Breast epithelium (tissue), 4 donors: ENCODE measurements around the gene WDR43. TPM values are rescaled to one million over a fixed set of nuclear protein-coding genes. Genes with fewer than 3 reads are reported as not detected.

Experiments
- DNase-seq, 2 donors: peaks; one replicate each; pipeline ENCODE4 v3.0.0-alpha.2; 2019; ENCODE audit warnings: low spot score in 2 of 2
- H3K27ac ChIP-seq, 2 donors: fragments of 200-600 bp; sonication (generic) in 1 of 2; one replicate each; pipeline ENCODE4 v1.5.1; 2016 to 2019; ENCODE audit warnings: mild to moderate bottlenecking in 1 of 2
- H3K27me3 ChIP-seq, 2 donors: fragments of 200-600 bp; sonication (generic) in 1 of 2; one replicate each; pipeline versions ENCODE4 v1.5.1 to v1.6.0; 2017 to 2019; ENCODE audit warnings: control low read depth in 1 of 2, mild to moderate bottlenecking in 1 of 2
- H3K36me3 ChIP-seq: fragments of 200-600 bp; one replicate; pipeline ENCODE4 v1.5.1; 2019
- H3K4me1 ChIP-seq, 2 donors: fragments of 200-600 bp; sonication (generic); one replicate each; pipeline ENCODE4 v1.5.1; 2016 to 2019; ENCODE audit warnings: control low read depth in 1 of 2
- H3K4me3 ChIP-seq, 3 donors: fragments of 200-600 bp; sonication (generic); 1 replicate in 2 of 3; 2 replicates in 1 of 3; pipeline ENCODE4 v1.5.1; 2016 to 2019; ENCODE audit warnings: mild to moderate bottlenecking in 3 of 3, moderate library complexity in 2 of 3
- H3K9me3 ChIP-seq, 2 donors: fragments of 200-600 bp; sonication (generic) in 1 of 2; one replicate each; pipeline ENCODE4 v1.5.1; 2016 to 2019; ENCODE audit warnings: control low read depth in 1 of 2
- POLR2A ChIP-seq: fragments of 450-650 bp; IDR thresholded peaks from one replicate; pipeline ENCODE4 v1.6.1; 2016; ENCODE audit warnings: antibody characterized with exemption, mild to moderate bottlenecking, moderate library complexity
- POLR2AphosphoS5 ChIP-seq, 3 donors: sonication (generic); formaldehyde crosslinking; IDR thresholded peaks; one replicate each; pipeline ENCODE4 v1.6.1; 2017; ENCODE audit warnings: antibody characterized with exemption in 3 of 3
- intact Hi-C: fragments of 100-400 bp; cut with DNase I; formaldehyde crosslinking; loops from one replicate; pipeline ENCODE4 v1.15.1; 2023; ENCODE audit warnings: low total_unique reads
- total RNA-seq, 3 donors: library from RNA; depleted of rRNA; stranded (reverse); fragments of >200 nt; gene quantifications; one replicate each; pipeline ENCODE4 v1.1.0, GENCODE V29; 2016
- TF ChIP-seq, protein P1 (sequence below), 3 donors: fragments of 450-650 bp; IDR thresholded peaks; one replicate each; pipeline ENCODE4 v1.5.1; 2016 to 2017; ENCODE audit warnings: antibody characterized with exemption in 3 of 3, mild to moderate bottlenecking in 3 of 3, moderate library complexity in 3 of 3

Gene WDR43
- total RNA-seq, 3 donors from 2014 or later, result 55.1 to 67.8 (median 64.5) TPM

DNA sequence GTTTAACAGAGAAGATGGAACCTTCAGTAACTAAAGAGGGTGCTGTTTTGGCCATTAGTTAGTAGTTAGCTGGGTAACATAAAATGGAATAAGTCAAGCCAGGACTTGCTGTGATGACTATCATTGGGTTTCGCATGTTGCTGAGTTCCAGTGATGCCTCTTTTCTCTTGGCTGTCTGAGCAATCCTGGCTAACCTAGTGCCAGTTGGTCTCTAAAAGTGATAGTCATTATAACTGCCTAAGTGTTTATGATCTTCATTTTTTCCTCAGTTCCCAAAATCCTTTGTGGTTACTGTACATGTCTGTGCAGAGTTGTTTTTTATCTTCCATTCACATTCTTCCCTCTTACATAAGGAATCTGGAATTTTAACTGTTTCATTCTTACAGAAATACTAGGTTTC lies 33.4 kb downstream of the WDR43 start:
- Histone ChIP-seq H3K4me1 (no peaks in the 10 kb centered on the region), H3K27ac (no peak overlapping the region), H3K36me3 (peaks cover 3% of the 10 kb centered on the region), H3K27me3 (no peaks in the 10 kb centered on the region), H3K4me3 (no peak overlapping the region), H3K9me3 (no peaks in the 10 kb centered on the region)
- no peak for DNase-seq
- no peak for TF ChIP-seq POLR2AphosphoS5 (IDR thresholded peaks at IDR 0.05)
- TF ChIP-seq POLR2A, result no peak
- TF ChIP-seq, protein P1, sequence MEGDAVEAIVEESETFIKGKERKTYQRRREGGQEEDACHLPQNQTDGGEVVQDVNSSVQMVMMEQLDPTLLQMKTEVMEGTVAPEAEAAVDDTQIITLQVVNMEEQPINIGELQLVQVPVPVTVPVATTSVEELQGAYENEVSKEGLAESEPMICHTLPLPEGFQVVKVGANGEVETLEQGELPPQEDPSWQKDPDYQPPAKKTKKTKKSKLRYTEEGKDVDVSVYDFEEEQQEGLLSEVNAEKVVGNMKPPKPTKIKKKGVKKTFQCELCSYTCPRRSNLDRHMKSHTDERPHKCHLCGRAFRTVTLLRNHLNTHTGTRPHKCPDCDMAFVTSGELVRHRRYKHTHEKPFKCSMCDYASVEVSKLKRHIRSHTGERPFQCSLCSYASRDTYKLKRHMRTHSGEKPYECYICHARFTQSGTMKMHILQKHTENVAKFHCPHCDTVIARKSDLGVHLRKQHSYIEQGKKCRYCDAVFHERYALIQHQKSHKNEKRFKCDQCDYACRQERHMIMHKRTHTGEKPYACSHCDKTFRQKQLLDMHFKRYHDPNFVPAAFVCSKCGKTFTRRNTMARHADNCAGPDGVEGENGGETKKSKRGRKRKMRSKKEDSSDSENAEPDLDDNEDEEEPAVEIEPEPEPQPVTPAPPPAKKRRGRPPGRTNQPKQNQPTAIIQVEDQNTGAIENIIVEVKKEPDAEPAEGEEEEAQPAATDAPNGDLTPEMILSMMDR (IDR thresholded peaks at IDR 0.05), result no peak
- intact Hi-C loops, result no loop called here

DNA sequence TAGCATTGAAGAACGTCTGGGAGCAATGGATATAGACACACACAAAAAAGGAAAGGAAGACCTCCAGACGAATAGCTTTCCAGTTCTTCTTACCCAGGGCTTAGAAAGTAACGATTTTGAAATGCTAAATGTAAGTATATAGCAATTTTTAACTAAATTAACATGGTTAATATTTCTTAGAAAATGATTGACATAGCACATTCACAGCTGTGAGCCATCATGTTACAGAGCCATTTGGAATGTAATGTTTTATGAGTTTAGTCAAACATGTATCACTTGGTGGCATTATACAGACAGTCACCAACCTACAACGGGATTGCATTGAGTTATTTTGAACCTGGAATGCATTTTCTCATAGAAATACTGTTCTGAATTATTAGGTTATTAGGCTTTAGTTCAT lies 35.1 kb downstream of the WDR43 start:
- H3K27me3 ChIP-seq, result no peaks in the 10 kb centered on the region
- no peaks in the 10 kb centered on the region for H3K4me1 ChIP-seq
- DNase-seq, result no peak
- no peaks in the 10 kb centered on the region for H3K9me3 ChIP-seq
- no peak overlapping the region for H3K27ac ChIP-seq
- intact Hi-C loops, result no loop called here
- TF ChIP-seq POLR2A, result no peak
- H3K4me3 ChIP-seq, result no peak overlapping the region
- peaks cover 3% of the 10 kb centered on the region for H3K36me3 ChIP-seq

DNA sequence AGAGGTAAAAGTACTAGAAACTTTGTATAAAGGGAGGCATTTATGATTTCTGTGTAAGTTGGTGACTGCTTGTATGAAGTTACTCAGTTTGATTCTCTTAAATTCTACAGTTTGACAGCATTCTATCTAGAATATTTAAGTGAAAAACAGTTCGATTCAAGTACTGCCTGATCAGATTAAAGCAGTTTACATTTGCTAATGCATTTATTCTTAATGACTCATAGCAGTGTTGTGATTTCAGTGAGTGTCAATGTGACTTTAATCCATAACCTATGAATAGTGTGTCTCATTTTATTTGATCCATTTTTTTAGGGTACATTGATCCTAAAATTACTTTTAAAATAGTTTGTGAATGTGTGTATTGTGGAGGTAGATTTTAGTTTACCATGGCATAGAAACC lies 35.7 kb downstream of the WDR43 start:
- intact Hi-C loops, result no loop called here
- TF ChIP-seq POLR2A (no peak), POLR2AphosphoS5 (IDR thresholded peaks at IDR 0.05) (no peak)
- TF ChIP-seq, protein P1 (IDR thresholded peaks at IDR 0.05), result no peak
- peaks cover 3% of the 10 kb centered on the region for H3K36me3 ChIP-seq

DNA sequence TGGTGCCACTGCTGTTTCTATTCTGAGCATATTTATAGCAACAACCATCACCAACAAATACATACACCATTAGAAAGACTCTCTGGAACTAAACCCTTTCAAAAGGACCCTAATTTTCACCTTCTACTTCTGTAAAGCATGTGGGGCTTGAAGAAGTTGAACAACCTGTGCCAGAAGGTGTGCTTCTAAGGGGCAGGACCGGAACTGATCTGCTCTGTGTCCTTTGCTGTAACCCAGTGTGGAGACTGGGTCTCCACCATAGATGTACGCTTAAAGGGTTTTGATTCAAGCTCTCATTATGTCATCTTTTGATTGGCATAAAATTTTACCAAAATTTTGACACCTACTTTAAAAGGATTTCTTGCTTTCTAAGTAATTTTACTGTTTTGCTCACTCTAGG lies 40.3 kb downstream of the WDR43 start:
- no peak overlapping the region for H3K27ac ChIP-seq
- intact Hi-C loops, result loop anchor here (5.0 kb wide), 1 partner anchor 263 kb away; no protein-coding TSS in a partner anchor
- H3K4me3 ChIP-seq, result no peak overlapping the region
- TF ChIP-seq, protein P1 (IDR thresholded peaks at IDR 0.05), result no peak
- no peak for TF ChIP-seq POLR2AphosphoS5 (IDR thresholded peaks at IDR 0.05)
- no peak for TF ChIP-seq POLR2A
- no peaks in the 10 kb centered on the region for H3K4me1 ChIP-seq
- DNase-seq, result no peak
- no peaks in the 10 kb centered on the region for H3K9me3 ChIP-seq
- no peaks in the 10 kb centered on the region for H3K27me3 ChIP-seq
- H3K36me3 ChIP-seq, result peaks cover 1% of the 10 kb centered on the region

More for the DNA sequence above, 35.7 kb downstream of the WDR43 start:
- no peaks in the 10 kb centered on the region for H3K9me3 ChIP-seq
- no peak for DNase-seq
- H3K4me3 ChIP-seq, result no peak overlapping the region
- H3K4me1 ChIP-seq, result no peaks in the 10 kb centered on the region
- H3K27me3 ChIP-seq, result no peaks in the 10 kb centered on the region
- no peak overlapping the region for H3K27ac ChIP-seq

DNA sequence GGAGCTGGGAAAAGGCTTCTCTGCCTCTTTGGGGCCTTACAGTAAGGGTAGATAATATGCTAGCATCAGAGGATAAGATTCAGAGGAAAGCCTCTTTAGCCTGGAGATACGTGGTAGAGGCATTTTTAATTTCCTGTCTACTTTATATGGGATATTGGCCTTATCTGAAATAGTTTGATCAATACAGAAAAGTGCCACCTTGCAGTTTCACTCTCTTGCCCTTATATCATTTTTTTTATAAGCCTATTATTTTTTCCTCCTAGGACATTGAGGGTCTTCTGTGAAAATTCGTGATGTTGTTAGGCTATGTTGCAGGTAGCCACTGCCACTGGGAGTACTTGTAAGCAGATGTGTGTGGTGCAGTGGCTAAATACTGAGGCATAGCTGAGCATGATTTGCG lies 46.5 kb downstream of the WDR43 start:
- TF ChIP-seq POLR2AphosphoS5 (IDR thresholded peaks at IDR 0.05) (no peak), POLR2A (no peak)
- TF ChIP-seq, protein P1 (IDR thresholded peaks at IDR 0.05), result no peak
- Histone ChIP-seq H3K9me3 (no peaks in the 10 kb centered on the region), H3K4me3 (no peak overlapping the region), H3K36me3 (peaks cover 10% of the 10 kb centered on the region), H3K27ac (no peak overlapping the region), H3K27me3 (no peaks in the 10 kb centered on the region), H3K4me1 (no peaks in the 10 kb centered on the region)
- intact Hi-C loops, result no loop called here
- DNase-seq, result no peak
